ENCODE data around the gene BCAS3. TPM values are rescaled to one million over a fixed set of nuclear protein-coding genes. Genes with fewer than 3 reads are reported as not detected.

BCAS3 gene
- total RNA-seq, 2 experiments from 2014 or later: 20.1 to 31.8 TPM

GRCh38 chr17:61063528-61063927 lies 385.9 kb downstream of the BCAS3 start:
- CTCF ChIA-PET: no interaction called here
- no peaks in the 10 kb centered on the region for H3K36me3 ChIP-seq (ENCODE audit: insufficient read depth, low read length)
- Mint-ChIP-seq H3K4me1 (ENCODE audit: low read depth) (peaks cover 4% of the 10 kb centered on the region), H3K36me3 (ENCODE audit: low read depth) (no peaks in the 10 kb centered on the region), H3K27ac (no peak overlapping the region), H3K4me3 (no peak overlapping the region), H3K27me3 (no peaks in the 10 kb centered on the region), H3K9me3 (no peaks in the 10 kb centered on the region)
- POLR2A ChIA-PET: no interaction called here
- H3K9me3 ChIP-seq (ENCODE audit: control insufficient read depth in 1 of 2, insufficient read depth in 1 of 2, low read length in 2 of 2): no peaks in the 10 kb centered on the region
- H3K4me1 ChIP-seq (ENCODE audit: insufficient read depth, low read length): no peaks in the 10 kb centered on the region
- H3K4me3 ChIP-seq (ENCODE audit: low read length): no peak overlapping the region
- intact Hi-C loops (cut with DNase I, micrococcal nuclease): no loop called here
- DNase-seq: no peak
- no peak for TF ChIP-seq CTCF (IDR thresholded peaks at IDR 0.05)
- H3K27me3 ChIP-seq (ENCODE audit: control insufficient read depth in 1 of 2, insufficient read depth in 2 of 2, low read length in 2 of 2): no peaks in the 10 kb centered on the region
- no peak overlapping the region for H3K27ac ChIP-seq (ENCODE audit: low read depth in 1 of 2, low read length in 2 of 2)
- ATAC-seq (ENCODE audit: poor library complexity): no peak

- Mint-ChIP-seq H3K4me1 (ENCODE audit: low read depth) (peaks cover 4% of the 10 kb centered on the region), H3K27me3 (no peaks in the 10 kb centered on the region), H3K4me3 (no peak overlapping the region), H3K27ac (no peak overlapping the region), H3K9me3 (no peaks in the 10 kb centered on the region), H3K36me3 (ENCODE audit: low read depth) (no peaks in the 10 kb centered on the region)
- Histone ChIP-seq H3K4me3 (ENCODE audit: low read length) (no peak overlapping the region), H3K9me3 (ENCODE audit: control insufficient read depth in 1 of 2, insufficient read depth in 1 of 2, low read length in 2 of 2) (no peaks in the 10 kb centered on the region), H3K36me3 (ENCODE audit: insufficient read depth, low read length) (no peaks in the 10 kb centered on the region), H3K4me1 (ENCODE audit: insufficient read depth, low read length) (no peaks in the 10 kb centered on the region), H3K27me3 (ENCODE audit: control insufficient read depth in 1 of 2, insufficient read depth in 2 of 2, low read length in 2 of 2) (no peaks in the 10 kb centered on the region), H3K27ac (ENCODE audit: low read depth in 1 of 2, low read length in 2 of 2) (no peak overlapping the region)
- ChIA-PET CTCF (no interaction called here), POLR2A (no interaction called here)
- TF ChIP-seq CTCF (IDR thresholded peaks at IDR 0.05): no peak
- no peak for ATAC-seq (ENCODE audit: poor library complexity)
- DNase-seq: no peak
- intact Hi-C loops (cut with DNase I, micrococcal nuclease): no loop called here
These were observed 386.7 kb downstream of the BCAS3 start for GRCh38 chr17:61064087-61064951.

- H3K36me3 Mint-ChIP-seq (ENCODE audit: low read depth): no peaks in the 10 kb centered on the region
- Histone ChIP-seq H3K4me3 (ENCODE audit: low read length) (no peak overlapping the region), H3K9me3 (ENCODE audit: control insufficient read depth in 1 of 2, insufficient read depth in 1 of 2, low read length in 2 of 2) (no peaks in the 10 kb centered on the region), H3K27ac (ENCODE audit: low read depth in 1 of 2, low read length in 2 of 2) (no peak overlapping the region), H3K27me3 (ENCODE audit: control insufficient read depth in 1 of 2, insufficient read depth in 2 of 2, low read length in 2 of 2) (no peaks in the 10 kb centered on the region), H3K4me1 (ENCODE audit: insufficient read depth, low read length) (no peaks in the 10 kb centered on the region), H3K36me3 (ENCODE audit: insufficient read depth, low read length) (no peaks in the 10 kb centered on the region)
- H3K9me3 Mint-ChIP-seq: no peaks in the 10 kb centered on the region
- intact Hi-C loops (cut with DNase I, micrococcal nuclease): no loop called here
- peaks cover 4% of the 10 kb centered on the region for H3K4me1 Mint-ChIP-seq (ENCODE audit: low read depth)
- no peak overlapping the region for H3K4me3 Mint-ChIP-seq
- CTCF ChIA-PET: no interaction called here
- TF ChIP-seq CTCF (IDR thresholded peaks at IDR 0.05): no peak
- DNase-seq (no peak), ATAC-seq (ENCODE audit: poor library complexity) (no peak)
- POLR2A ChIA-PET: no interaction called here
- H3K27ac Mint-ChIP-seq: no peak overlapping the region
- no peaks in the 10 kb centered on the region for H3K27me3 Mint-ChIP-seq
These were observed 387.7 kb downstream of the BCAS3 start for GRCh38 chr17:61065263-61065773.
